ENCODE data around the gene GID8.

The GID8 gene

DNA sequence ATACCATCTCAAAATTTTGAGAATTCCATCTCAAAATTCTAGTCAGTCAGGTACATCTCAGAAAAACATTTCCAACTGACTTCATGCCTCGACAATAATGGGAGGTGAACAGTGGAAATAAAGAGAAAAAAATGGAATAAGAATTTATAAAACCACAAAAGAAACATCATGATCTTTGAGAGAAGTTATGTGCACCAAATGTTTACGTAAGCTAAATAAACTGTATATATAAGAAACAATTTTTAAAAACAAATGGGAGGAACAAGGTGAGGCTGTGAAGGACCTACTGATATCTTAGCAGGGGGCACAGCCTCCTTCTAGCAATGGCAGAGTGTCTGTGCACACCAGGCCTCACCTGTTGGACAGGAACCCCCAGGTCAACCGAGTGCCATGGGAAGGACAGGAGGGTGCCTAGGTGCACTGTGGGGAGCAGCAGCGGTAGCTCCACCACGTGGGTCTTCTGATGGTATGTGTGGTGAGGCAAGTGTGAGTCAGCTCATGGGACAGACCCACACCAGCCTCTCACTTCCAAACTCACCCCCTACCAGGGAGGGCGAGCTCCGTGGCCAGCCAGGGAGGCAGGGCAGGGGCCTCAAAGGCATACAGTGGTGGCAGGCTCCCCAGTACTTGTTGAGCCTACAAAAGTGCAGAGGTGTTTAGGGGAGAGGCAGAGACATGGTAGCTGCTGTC, 34.9 kb upstream of the GID8 start:
- DNase-seq (ENCODE audit: low read depth in 2 of 2), result no peak

DNA sequence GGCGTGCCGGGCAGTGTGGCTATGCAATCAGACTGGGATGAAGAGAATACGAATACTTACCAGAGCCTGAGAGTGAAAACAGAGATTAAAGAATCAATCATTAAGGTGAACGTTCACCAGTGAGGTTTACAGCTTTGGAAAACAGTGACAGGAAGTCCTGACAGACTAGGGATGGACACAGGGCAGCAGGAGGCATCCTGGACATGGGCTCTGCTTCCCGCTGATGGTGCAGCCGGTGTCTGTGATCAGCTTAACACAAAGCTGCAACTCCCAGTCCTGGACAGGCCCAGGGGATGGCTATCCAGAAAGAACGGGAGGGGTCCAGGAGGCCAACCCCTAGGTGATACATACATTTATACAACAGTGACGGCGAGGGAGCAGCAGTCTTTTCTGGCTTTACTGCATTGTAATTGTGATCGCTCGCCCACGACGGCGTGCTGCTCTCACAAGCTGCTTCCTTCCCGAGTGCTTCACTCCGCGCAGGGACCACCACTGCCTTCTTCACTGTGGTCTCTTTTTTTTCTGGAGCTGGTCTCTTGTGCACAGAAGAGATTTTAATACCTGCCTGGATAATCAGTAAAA, 32.3 kb upstream of the GID8 start:
- no peak for DNase-seq (ENCODE audit: low read depth in 2 of 2)

DNA sequence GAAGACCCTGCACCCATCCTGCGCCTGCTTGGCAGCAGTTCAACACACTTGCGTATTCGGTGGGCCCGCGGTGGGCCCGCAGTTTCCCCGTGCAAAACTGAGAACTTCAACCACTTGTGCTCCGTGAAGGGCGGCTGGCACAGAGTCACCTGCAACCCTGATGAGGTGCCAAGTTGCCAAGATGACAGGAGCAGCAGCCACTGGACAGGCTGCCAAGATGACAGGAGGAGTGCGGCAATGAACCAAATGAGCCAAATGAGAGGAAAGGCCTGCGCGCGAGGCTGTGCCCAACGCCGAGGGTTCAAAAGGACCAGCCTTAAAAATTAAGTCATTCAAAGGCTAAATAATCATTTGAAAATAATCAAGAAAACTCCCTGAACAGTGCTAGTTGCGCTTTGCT, 31.7 kb upstream of the GID8 start:
- DNase-seq (ENCODE audit: low read depth in 2 of 2), result no peak

DNA sequence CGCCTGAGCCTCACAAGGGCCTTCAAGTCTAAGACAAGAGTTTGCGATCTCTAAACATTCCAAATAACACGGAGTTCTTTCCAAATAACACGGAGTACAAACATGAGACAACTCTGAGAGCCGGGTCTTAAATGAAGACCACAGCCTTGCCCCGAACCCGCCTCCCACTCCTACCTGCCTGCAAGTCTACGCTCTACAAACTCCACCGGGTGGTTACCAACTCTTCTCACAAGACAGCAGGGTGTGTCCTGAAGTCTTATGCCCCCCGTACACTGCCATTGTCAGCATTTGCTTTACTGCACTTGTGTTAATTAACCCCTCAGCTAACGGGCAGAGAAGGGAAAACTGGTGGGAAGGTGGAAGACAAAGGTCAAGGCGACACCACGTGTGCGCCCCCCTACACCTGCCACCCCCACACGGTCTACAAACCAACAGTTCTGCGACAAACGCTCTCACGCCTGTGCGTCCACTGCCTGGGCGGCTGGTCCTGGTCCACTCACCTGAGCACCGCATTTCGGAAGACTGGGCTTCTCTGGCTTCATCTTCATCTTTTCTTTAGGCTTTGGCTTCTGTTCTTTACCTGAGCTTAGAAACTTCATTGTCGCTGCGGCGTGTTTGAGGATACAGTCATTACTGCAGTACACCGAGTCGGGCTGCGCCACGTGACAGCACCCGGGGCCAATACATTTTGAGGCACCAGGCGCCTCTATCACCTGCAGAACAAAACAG, 31.1 kb upstream of the GID8 start:
- no peak for DNase-seq (ENCODE audit: low read depth in 2 of 2)

DNA sequence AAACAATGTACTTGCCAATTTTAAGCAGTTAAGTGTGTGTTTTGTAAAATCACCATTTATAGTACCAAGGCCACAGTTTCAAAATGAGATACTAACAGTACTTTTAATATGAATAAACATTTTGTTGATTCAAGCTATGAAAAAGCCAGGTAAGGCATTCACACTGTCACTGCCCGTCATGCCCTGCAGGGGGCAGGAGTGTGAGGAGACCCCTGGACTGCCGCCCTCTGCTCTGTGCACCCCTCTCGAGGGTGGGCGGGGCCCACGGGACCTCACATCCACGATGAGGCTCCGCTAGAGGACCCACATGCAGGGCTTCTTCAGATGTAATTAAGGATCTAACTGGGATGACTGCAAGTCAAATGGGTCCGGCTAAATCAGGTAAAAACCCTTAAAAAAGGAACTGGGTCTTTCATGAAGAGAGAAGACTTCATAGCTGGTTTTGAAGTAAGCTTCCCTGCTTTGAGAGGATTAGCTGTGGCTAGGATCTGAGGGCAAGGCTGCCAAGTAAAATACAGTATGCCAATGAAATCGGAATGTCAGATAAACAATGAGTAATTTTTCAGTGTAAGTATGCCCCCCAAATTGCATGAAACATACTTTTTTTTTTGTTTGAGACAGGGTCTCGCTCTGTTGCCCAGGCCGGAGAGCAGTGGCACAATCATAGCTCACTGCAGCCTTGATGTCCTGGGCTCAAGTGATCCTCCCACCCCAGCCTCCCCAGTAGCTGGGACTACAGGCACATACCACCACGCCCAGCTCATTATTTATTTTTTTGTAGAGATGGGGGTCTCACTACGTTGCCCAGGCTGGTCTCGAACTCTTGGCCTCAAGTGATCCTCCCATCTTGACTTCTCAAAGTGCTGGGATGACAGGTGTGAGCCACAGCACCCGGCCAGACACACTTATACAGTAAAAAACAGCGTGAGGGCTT, 30.3 kb upstream of the GID8 start:
- no peak for DNase-seq (ENCODE audit: low read depth in 2 of 2)

DNA sequence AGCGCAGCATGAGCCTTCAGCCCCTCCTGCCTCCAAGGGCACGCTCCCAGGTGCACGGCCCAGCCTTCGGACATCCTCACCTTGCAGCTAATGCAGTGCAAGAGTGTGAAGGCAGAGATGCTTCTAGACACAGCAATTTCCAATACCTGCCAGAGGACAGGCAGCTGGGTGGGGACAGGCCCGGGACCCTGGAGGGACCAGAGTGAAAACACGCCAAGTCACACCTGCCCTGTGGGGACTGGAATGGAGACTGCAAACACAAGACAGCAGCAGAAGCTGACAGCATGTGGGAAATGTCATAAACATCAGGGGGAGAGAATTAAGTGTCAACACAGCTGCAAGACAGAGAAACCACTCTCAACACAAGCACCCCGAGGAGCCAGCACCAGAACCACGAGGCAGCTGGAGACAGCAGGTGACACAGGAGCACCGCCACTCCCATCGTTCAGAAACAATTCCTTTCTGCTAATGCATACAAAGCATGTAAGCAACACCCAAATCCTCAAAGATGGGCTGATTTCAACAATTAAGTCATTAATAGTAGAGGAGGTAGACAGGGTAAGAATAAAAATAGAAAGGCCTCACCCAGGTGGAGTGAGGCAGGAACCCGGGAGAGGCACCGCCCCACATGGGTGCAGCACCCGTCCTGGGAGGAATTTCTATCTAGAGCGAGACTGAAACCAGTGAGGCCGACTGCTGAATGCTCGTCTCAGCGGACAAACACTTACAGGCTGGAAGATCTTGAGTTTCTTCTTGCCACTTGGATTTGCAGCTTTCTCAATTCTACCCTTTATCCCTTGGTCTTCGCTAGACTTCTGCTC, 28.8 kb upstream of the GID8 start:
- no peak for DNase-seq (ENCODE audit: low read depth in 2 of 2)

DNA sequence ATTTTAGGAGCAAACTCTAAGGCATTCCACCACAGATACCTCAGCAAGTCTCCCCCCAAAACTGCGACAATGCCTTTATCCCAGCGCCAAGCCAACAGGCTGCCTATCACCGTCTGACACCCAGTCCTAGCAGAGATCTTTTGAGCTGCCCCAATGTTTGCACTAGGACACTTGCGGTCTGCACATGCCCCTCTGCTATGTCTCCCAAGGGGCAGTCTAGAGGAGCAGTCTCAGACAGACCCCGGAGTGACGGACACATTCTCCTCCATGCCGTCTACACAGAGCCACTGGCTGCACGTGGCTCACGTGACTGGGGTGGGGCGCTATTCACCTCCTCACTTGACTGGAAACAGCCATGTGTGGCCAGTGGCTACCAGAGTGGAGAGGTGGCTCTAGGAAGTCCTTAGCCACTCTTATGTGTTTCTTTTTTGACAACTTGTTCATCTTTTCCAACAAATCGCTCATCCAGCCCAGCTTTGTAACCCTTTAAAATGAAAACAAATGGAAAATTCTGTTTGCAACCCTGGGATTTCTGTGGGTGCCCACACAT, 27.7 kb upstream of the GID8 start:
- DNase-seq (ENCODE audit: low read depth in 2 of 2), result no peak

DNA sequence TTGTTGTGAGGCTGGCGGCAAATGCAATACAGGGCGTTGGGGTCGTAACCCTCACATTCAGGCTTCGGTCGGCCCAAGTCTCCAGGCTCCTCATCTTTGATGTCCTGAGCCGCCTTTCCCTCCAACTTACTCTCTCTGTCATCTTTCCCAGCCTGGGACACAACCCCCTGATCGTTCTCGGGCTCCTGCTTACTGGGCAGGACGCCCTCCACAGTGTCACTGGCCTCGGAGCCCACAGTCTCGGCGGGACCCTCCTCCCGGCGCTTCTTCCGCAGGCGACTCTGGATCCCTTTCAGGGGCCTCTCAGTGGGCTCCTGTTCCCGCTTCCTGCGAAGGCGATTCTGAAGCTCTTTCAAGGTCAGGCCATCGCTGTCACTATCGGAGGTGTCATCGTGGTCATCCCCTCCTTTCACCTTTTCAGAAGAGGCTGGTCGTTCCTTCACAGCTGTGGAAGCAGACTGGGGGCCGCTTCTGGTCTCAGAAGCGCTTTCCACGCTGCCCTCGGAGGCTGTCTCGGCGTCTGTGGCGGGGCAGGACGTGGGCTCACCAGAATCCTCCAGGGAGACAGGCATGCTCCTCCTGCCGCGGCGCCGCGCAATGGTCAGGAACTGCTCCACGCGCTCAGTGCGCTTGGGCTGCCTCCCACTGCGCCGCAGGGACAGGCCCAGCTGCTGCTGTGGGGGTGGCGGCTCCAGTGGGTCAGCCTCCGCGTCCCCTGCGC, 27.0 kb upstream of the GID8 start:
- DNase-seq (ENCODE audit: low read depth in 2 of 2), result no peak

DNA sequence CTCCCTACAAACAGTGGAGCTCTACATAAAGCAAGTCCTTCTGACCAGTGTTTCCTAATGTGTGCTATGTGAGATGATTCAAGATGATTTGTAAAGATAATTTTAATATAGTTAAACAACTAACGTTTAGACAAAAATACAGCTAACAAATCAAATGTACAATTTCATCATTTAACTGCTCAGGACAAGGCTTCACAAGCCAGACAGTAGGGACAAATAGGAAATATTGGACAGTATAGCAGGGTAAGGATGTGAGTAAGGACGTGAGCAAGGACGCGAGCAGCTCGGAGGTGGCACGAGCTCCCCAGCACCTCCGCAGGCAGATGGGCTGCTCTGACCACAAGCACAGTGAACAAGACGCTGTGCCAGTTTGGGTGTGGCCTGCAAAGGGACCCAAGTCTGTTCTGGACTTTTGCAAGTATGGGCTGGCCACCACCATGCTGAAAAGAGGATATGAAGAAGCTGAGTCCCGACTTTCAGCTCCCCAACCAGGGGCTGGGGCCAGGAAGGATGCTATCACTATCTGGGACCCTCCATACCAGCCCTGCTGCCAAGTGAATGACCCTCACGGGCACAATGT, 26.2 kb upstream of the GID8 start:
- DNase-seq (ENCODE audit: low read depth in 2 of 2), result no peak

DNA sequence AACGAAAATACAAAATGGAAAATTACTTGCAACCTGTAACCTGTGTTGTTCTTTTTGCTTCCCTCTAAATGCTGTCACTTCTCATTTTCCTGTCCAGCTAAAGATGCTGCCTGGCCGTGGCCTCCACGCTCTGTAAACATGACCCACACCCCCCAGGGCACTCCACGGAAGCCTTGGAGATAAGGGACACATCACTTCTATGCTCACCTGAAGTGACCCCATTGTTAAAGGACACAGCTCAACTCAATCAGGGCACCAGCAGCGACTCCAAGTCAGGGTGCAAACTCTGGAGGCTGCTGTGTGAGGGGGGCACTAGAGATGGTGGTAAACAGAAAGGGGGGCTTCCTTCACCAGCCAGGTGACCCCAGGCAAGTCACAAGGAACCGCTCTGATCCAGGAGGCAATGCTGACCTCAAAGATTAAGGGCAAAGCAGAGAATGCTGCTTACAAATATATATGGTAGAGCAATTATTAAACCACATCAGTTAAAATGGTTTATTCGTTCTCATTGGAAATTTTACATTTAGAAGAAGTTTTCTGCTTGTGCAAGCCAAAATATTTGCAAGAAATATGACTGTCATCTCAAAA, 24.8 kb upstream of the GID8 start:
- no peak for DNase-seq (ENCODE audit: low read depth in 2 of 2)

DNA sequence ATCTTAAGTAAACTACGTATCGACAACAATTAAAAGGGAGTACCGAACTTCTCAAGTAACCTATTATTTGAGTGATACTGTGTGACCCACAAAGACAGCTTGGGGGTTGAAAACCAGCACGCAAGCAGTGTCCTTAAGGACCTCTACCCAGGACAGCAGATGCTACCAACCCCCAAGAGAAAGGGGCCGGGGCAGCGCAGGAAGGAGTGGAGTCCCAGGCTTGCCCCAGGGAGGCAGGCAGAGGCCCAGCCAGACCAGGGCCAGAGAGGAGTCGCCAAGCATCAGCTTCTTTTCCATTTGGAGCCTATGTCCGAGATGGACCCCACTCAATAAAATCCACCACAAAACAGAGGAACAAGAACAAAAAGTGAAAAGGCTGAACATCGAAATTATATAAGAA, 23.5 kb upstream of the GID8 start:
- no peak for DNase-seq (ENCODE audit: low read depth in 2 of 2)

DNA sequence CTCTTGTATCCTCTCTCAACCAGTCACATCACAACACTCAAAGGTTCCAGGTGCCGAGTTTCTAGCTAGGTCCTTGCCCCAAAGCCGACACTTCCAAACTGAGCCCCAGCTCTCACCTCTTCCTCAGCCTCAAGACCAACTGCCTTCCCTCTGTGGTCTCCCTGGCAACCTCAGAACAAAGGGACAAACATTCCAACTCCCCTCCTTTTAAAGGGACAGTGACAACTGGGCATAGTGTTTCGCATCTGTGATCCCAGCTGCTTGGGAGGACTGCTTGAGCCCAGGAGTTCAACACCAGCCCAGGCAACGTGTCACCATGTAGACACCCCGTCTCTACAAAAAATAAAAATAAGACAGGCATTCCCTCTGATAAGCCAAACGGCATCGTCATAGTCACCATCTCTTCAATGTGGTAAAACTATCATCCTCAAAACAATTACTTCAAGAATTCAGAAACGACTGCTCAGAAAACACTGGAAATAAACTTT, 22.9 kb upstream of the GID8 start:
- DNase-seq (ENCODE audit: low read depth in 2 of 2), result no peak

DNA sequence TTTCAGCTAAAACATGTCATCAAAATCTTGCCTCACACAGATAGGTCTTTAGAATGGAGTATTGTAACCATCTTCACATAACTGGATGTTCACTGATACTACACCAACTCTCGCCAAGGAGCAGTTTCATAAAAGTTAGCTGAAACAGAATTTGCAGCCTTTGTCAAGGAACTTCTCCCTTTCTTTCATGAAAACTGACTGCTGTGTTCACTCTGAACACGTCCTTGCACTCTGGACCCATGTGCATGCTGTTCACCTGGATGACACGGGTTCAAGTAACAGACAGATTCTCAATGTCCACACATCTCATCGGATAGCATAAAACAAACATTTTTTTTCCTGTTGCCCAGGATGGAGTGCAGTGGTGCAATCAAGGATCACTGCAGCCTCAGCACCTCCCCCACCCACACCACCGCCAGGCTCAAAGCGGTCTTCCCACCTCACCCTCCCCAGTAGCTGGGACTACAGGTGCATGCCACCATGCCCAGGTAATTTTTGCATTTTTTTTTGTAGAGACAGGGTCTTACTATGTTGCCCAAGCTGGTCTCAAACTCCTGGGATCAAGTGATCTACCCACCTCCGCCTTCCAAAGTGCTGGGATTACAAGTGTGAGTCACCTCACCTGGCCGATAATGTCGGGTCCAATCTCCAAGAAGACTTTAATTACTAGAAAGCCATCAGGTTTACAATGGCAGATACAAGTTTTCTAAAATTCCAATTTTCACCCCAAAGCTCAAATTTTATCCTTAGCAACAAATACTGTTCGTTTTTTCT, 21.1 kb upstream of the GID8 start:
- no peak for DNase-seq (ENCODE audit: low read depth in 2 of 2)

DNA sequence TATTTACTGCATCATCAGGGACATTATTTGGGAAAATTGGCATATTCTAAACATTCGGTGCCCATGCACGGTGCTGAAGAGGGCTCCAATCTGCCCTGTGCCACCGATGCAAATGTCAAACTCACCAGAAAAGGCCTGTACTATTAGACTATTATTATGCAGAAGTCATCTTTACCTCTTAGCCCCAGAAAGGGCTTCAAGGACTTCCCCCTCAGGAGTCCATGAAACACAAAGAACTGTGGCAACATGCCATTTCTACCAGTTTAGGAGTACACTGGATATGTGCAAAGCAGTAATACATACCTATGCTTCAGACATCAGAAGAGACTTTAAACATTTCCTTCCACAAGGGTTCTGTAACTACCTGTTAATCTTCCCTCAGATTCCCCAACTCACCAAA, 20.2 kb upstream of the GID8 start:
- DNase-seq (ENCODE audit: low read depth in 2 of 2), result no peak

DNA sequence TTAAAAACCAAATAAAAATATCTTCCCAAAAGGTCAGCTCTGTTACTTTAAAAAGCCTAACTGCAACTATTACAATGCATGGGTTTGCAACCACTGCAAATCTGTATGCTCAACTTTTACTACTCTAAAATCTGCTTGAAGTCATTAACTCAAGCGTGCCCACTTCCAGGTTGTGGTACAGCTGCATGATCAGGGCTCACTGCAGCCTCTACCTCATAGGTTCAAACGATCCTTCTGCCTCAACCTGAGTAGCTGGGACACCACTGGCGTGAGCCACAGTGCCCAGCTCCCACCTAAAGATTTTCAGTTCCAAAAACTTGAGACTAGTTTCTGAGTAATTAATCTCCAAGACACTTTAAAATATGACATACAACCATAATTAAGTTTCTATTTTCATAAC, 19.8 kb upstream of the GID8 start:
- no peak for DNase-seq (ENCODE audit: low read depth in 2 of 2)

DNA sequence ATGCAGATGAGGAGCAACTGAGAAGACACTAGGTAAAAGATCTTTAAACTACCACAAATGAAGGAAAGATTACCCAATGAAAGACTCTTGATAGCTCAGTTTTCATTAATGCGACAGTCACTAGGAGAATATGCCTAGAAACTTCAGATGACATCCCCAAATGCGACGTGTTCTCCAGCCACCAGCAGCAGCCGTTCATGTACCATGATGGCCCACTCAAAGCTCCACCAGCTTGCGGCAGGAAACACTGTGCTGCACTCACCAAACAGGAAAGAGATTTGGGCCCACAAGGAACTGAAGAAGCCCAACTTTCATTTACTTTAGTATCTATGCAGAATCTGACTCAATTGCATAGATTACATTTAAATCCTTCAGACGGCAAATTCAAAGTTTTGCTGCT, 19.1 kb upstream of the GID8 start:
- no peak for DNase-seq (ENCODE audit: low read depth in 2 of 2)

DNA sequence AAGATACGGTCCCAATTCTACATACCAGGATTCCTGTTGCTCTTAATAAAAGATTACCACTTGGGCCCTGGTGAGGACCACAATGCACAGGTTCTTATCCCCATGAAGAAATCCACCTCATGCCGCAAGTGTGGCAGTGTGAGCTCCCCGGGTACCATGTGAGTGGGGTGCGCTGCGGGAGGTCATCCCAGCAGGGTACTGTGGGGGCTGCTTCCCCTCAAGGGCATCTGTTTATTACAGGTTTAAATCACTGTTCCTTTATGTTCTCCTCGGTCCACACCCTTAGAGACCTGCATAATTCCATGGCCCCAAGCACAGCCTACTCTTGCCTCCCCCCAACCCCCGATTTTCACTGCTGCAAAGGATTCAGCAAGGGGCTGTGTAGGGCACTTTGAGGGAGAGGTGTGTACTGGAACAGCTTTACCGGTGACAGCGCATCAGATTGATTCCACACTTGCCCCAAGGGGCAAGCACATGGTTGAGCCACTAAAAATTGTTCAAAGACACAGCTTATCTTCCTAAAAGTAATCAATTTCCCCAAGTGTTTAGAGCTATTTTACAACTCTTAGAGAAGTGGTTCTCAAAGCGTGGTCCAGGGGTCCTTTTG, 17.8 kb upstream of the GID8 start:
- DNase-seq (ENCODE audit: low read depth in 2 of 2), result no peak

DNA sequence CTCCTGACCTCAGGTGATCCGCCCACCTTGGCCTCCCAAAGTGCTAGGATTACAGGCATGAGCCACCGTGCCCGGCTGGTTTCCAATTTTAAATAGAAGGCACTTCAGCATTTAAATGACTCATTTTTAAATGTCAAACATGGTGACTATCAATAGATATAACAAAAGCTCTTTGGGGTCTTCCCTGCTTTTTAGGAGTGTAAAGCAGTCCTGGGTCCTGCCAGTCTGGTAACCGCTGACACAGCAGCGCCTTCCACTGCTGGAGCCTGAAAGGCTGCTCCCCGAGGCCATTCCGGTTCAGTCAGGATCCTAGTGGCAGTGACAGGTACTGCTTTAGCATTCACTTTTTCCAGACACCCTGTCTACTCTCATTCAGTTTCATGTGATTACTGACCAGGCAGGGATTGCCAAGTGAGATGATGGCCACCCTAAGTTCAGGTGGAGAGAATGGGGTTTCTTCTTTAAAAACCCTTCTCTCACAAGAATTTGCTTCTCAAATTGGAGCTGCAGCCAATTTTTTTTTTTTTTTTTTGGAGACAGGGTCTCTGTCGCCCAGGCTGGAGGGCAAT, 16.7 kb upstream of the GID8 start:
- peak in 1 of 2 donors; percentile 24 for DNase-seq (ENCODE audit: low read depth in 2 of 2)
